Medulla oblongata (tissue), 1 donor: ENCODE measurements around the gene GAN.
"Not testable (repeated sequence)": the region's sequence is repeated elsewhere in the genome, so short reads cannot be mapped to it uniquely, and the experiment has no call there.

ENCODE experiments used
- DNase-seq: peaks from one replicate; pipeline ENCODE4 v3.0.0-alpha.2; 2015; ENCODE audit errors: extremely low spot score

GAN gene

GRCh38 chr16:81399909-81400308, 85.1 kb downstream of the GAN start:
- DNase-seq, result no peak

GRCh38 chr16:81401035-81401950, 86.5 kb downstream of the GAN start:
- no peak for DNase-seq

GRCh38 chr16:81403208-81403600, 88.4 kb downstream of the GAN start:
- no peak for DNase-seq

GRCh38 chr16:81403601-81404391, 89.0 kb downstream of the GAN start:
- DNase-seq, result peak; percentile 82

GRCh38 chr16:81405002-81405401, 90.2 kb downstream of the GAN start:
- DNase-seq, result not testable (repeated sequence)

- no peak for DNase-seq
These were observed 90.9 kb downstream of the GAN start for GRCh38 chr16:81405702-81406113.

- no peak for DNase-seq
These were observed 93.7 kb downstream of the GAN start for GRCh38 chr16:81408409-81408950.

GRCh38 chr16:81409016-81409556, 94.3 kb downstream of the GAN start:
- DNase-seq, result no peak

GRCh38 chr16:81410643-81411293, 96.0 kb downstream of the GAN start:
- no peak for DNase-seq

GRCh38 chr16:81413245-81413990, 98.7 kb downstream of the GAN start:
- DNase-seq, result no peak

- no peak for DNase-seq
These were observed 101.0 kb downstream of the GAN start for GRCh38 chr16:81415751-81416150.

GRCh38 chr16:81416749-81417148, 102.0 kb downstream of the GAN start:
- no peak for DNase-seq

- no peak for DNase-seq
These were observed 102.4 kb downstream of the GAN start for GRCh38 chr16:81417210-81417609.

- DNase-seq, result no peak
These were observed 105.0 kb downstream of the GAN start for GRCh38 chr16:81419806-81420205.

- DNase-seq, result no peak
These were observed 106.4 kb downstream of the GAN start for GRCh38 chr16:81421126-81421525.

- no peak for DNase-seq
These were observed 106.8 kb downstream of the GAN start for GRCh38 chr16:81421536-81421935.

GRCh38 chr16:81422153-81422552, 107.4 kb downstream of the GAN start:
- not testable (repeated sequence) for DNase-seq

GRCh38 chr16:81424771-81425170, 110.0 kb downstream of the GAN start:
- no peak for DNase-seq

- no peak for DNase-seq
These were observed 112.5 kb downstream of the GAN start for GRCh38 chr16:81427219-81427618.

GRCh38 chr16:81429045-81429521, 114.3 kb downstream of the GAN start:
- DNase-seq, result peak; percentile 45
